ENCODE data around the gene ABCF1. TPM values are rescaled to one million over a fixed set of nuclear protein-coding genes. Genes with fewer than 3 reads are reported as not detected.

ABCF1 gene
- total RNA-seq, 1 donor from 2014 or later, result 57.2 TPM

GRCh38 chr6:30640481-30640880 is 69.2 kb downstream of the ABCF1 start:
- TF ChIP-seq CTCF (IDR thresholded peaks at IDR 0.05; ENCODE audit: unreplicated experiment), result no peak
- Mint-ChIP-seq H3K27me3 (ENCODE audit: unreplicated experiment) (peaks cover 7% of the 10 kb centered on the region), H3K27ac (ENCODE audit: unreplicated experiment) (no peak overlapping the region), H3K4me1 (ENCODE audit: unreplicated experiment) (peaks cover 45% of the 10 kb centered on the region), H3K36me3 (ENCODE audit: low read depth, unreplicated experiment) (peaks cover 30% of the 10 kb centered on the region), H3K9me3 (ENCODE audit: unreplicated experiment) (no peaks in the 10 kb centered on the region), H3K4me3 (ENCODE audit: unreplicated experiment) (peak overlapping the region; percentile 68)
- DNase-seq (ENCODE audit: low spot score), result no peak

GRCh38 chr6:30641048-30641447 is 69.8 kb downstream of the ABCF1 start:
- Mint-ChIP-seq H3K27me3 (ENCODE audit: unreplicated experiment) (peaks cover 7% of the 10 kb centered on the region), H3K4me3 (ENCODE audit: unreplicated experiment) (peak overlapping the region; percentile 61), H3K36me3 (ENCODE audit: low read depth, unreplicated experiment) (peaks cover 27% of the 10 kb centered on the region), H3K27ac (ENCODE audit: unreplicated experiment) (peak overlapping the region; percentile 15), H3K9me3 (ENCODE audit: unreplicated experiment) (no peaks in the 10 kb centered on the region), H3K4me1 (ENCODE audit: unreplicated experiment) (peaks cover 51% of the 10 kb centered on the region)
- no peak for DNase-seq (ENCODE audit: low spot score)
- no peak for TF ChIP-seq CTCF (IDR thresholded peaks at IDR 0.05; ENCODE audit: unreplicated experiment)

Small RNA genes within 50 kb of the gene (microRNA-seq; reads per million reads assigned to microRNA genes)
- gene MIR877 (ENCODE audit: unreplicated experiment), result 918 reads per million, percentile 92 among the genes with 10 or more reads in this experiment

Other genes starting within 250 kb of the ABCF1 start
- 19.4 TPM for gene TRIM39, start 244.5 kb upstream of the ABCF1 start, total RNA-seq (ENCODE audit: unreplicated experiment)
- gene RPP21, start 226.3 kb upstream of the ABCF1 start, total RNA-seq (ENCODE audit: unreplicated experiment), result 35.2 TPM
- gene HLA-E, start 81.9 kb upstream of the ABCF1 start, total RNA-seq (ENCODE audit: unreplicated experiment), result 274 TPM
- 109 TPM for gene GNL1, start 15.0 kb upstream of the ABCF1 start, total RNA-seq (ENCODE audit: unreplicated experiment)
- gene PRR3, start 14.1 kb upstream of the ABCF1 start, total RNA-seq (ENCODE audit: unreplicated experiment), result 12.6 TPM
- gene PPP1R10, start 45.8 kb downstream of the ABCF1 start, total RNA-seq (ENCODE audit: unreplicated experiment), result 75.8 TPM
- gene MRPS18B, start 46.4 kb downstream of the ABCF1 start, total RNA-seq (ENCODE audit: unreplicated experiment), result 39.8 TPM
- gene ATAT1, start 55.4 kb downstream of the ABCF1 start, total RNA-seq (ENCODE audit: unreplicated experiment), result 30.3 TPM
- 15.1 TPM for gene C6orf136, start 75.7 kb downstream of the ABCF1 start, total RNA-seq (ENCODE audit: unreplicated experiment)
- gene DHX16, start 101.6 kb downstream of the ABCF1 start, total RNA-seq (ENCODE audit: unreplicated experiment), result 38.5 TPM
- gene PPP1R18, start 115.2 kb downstream of the ABCF1 start, total RNA-seq (ENCODE audit: unreplicated experiment), result 285 TPM
- 26.0 TPM for gene NRM, start 119.5 kb downstream of the ABCF1 start, total RNA-seq (ENCODE audit: unreplicated experiment)
- gene MDC1, start 145.8 kb downstream of the ABCF1 start, total RNA-seq (ENCODE audit: unreplicated experiment), result 51.7 TPM
- 1,094 TPM for gene TUBB, start 148.9 kb downstream of the ABCF1 start, total RNA-seq (ENCODE audit: unreplicated experiment)
- 136 TPM for gene FLOT1, start 171.2 kb downstream of the ABCF1 start, total RNA-seq (ENCODE audit: unreplicated experiment)
- 4.8 TPM for gene IER3, start 173.1 kb downstream of the ABCF1 start, total RNA-seq (ENCODE audit: unreplicated experiment)

All from endothelial cell (in vitro differentiated cells).